ENCODE measurements around the gene FAM110C. TPM values are rescaled to one million over a fixed set of nuclear protein-coding genes. Genes with fewer than 3 reads are reported as not detected.

Gene FAM110C
- total RNA-seq: not detected in 2 replicates

GRCh38 chr2:46471-47345 is at the start of gene FAM110C:
Gene FAM110C (minus strand): TSS chr2:46505. CDS start chr2:46385, 120 bp downstream.

Other genes with a start within 250 kb of the FAM110C start
- 15.3 and 18.5 TPM in 2 replicates for gene SH3YL1, start 217.5 kb upstream of the FAM110C start, total RNA-seq
- gene ACP1, start 218.4 kb upstream of the FAM110C start, total RNA-seq: 84.3 and 111 TPM in 2 replicates
- not detected in 2 replicates for gene ALKAL2, start 241.6 kb upstream of the FAM110C start, total RNA-seq

Data from epithelial cell of umbilical artery (primary cell).